Esophagus muscularis mucosa (tissue), 4 donors: ENCODE data around the gene CD79A.

Experiments
- CTCF ChIP-seq, 3 experiments: fragments of 200-600 bp in 2 of 3; fragments of 450-650 bp in 1 of 3; sonication (generic) in 2 of 3; IDR thresholded peaks; one replicate each; pipeline ENCODE4 v1.5.1; 2017 to 2019; ENCODE audit warnings: antibody characterized with exemption in 3 of 3, mild to moderate bottlenecking in 2 of 3, moderate library complexity in 1 of 3
- EP300 ChIP-seq: sonication (generic); formaldehyde crosslinking; IDR thresholded peaks from one replicate; pipeline ENCODE4 v1.6.1; 2017; ENCODE audit warnings: antibody characterized with exemption
- POLR2AphosphoS5 ChIP-seq, 2 donors: sonication (generic); formaldehyde crosslinking; IDR thresholded peaks; one replicate each; pipeline ENCODE4 v1.6.1; 2017; ENCODE audit warnings: antibody characterized with exemption in 2 of 2

GRCh38 chr19:41909706-41910105 lies 32.6 kb downstream of the CD79A start:
- TF ChIP-seq CTCF (IDR thresholded peaks at IDR 0.05) (no peak), POLR2AphosphoS5 (IDR thresholded peaks at IDR 0.05) (no peak), EP300 (no peak)
